ENCODE data around the gene MED9. TPM values are rescaled to one million over a fixed set of nuclear protein-coding genes. Genes with fewer than 3 reads are reported as not detected.

Gene MED9
- total and polyA plus RNA-seq, 10 of the 15 experiments (the other 5 are each of a cell fraction or from before 2014, with no cell fraction given), result 1.5 to 22.4 (median 14.8) TPM

- TF ChIP-seq BMI1 (IDR thresholded peaks at IDR 0.05; ENCODE audit: borderline replicate concordance), result no peak
- TF ChIP-seq NFYB (IDR thresholded peaks at IDR 0.05; ENCODE audit: insufficient read depth, low read depth, low read length), result no peak
- no peak for TF ChIP-seq PAX8 (IDR thresholded peaks at IDR 0.05)
- TF ChIP-seq MYC (IDR thresholded peaks at IDR 0.05; ENCODE audit: insufficient read depth, insufficient read length, insufficient replicate concordance, low read length, severe bottlenecking), result no peak
- TF ChIP-seq USF1 (IDR thresholded peaks at IDR 0.05; ENCODE audit: borderline replicate concordance, extremely low read length, insufficient read depth, low read depth, low read length), result no peak
- TF ChIP-seq HDGF (IDR thresholded peaks at IDR 0.05), result no peak
- TF ChIP-seq CHD2 (IDR thresholded peaks at IDR 0.05; ENCODE audit: borderline replicate concordance, low read depth, low read length), result no peak
- TF ChIP-seq RELA (IDR thresholded peaks at IDR 0.05; ENCODE audit: borderline replicate concordance, partially characterized antibody), result no peak
- TF ChIP-seq KLF5 (IDR thresholded peaks at IDR 0.05; ENCODE audit: partially characterized antibody), result no peak
- TF ChIP-seq NFXL1 (IDR thresholded peaks at IDR 0.05; ENCODE audit: borderline replicate concordance), result no peak
Observed at GRCh38 chr17:17505151-17505550, 28.4 kb downstream of the MED9 start (continued).

DNA sequence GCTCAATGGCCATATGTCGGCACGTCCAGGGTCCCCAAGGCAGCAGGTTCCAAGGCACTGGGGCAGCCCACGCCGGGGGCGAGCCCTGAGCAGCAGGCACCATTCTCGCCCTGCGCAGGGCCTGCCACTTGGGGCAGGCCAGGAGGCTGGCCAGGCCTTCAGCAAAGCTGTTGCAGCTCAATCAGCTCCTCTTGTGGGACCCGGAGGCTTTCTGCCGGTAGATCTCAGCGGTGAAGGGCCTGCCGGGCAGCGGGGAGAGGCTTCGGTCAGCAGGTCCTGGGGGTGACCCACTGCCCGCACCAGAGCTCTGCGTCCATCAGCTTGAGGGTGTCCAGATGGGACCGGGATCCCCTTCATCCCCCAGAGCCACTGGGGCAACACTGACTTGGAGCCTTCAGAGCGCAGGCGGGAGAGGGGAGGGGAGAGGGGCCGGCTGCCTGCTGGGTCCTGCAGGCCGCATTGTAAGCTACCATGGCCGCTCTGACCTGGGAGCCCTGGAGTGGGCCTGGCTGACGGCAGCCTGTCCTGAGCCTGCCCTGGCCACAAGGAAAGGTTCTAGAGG, 28.9 kb downstream of the MED9 start:
- in situ Hi-C loops (cut with MboI) (no loop called here), intact Hi-C loops (cut with micrococcal nuclease; ENCODE audit: unreplicated experiment) (no loop called here)
- no peak overlapping the region for H3K27ac ChIP-seq (ENCODE audit: control insufficient read depth, insufficient read depth)
- no peaks in the 10 kb centered on the region for H3K27me3 ChIP-seq (replicated peaks in 1 of 2; ENCODE audit: control insufficient read depth in 2 of 2, insufficient read depth in 2 of 2, low read length in 1 of 2)
- no peak overlapping the region for H3K4me3 ChIP-seq
- BruUV-seq (replicated peaks), result no TSS peak
- no peaks in the 10 kb centered on the region for H3K9me3 ChIP-seq (replicated peaks; ENCODE audit: control insufficient read depth, insufficient read depth, low read length)
- POLR2A ChIA-PET, result no interaction called here
- H3K4me2 ChIP-seq (ENCODE audit: control insufficient read depth, insufficient read depth), result no peak overlapping the region
- CTCF ChIA-PET, result no interaction called here
- 69% methylated on average over 11 of the region's 22 CpGs for WGBS (ENCODE audit: insufficient coverage, insufficient replicate concordance, low lambda C conversion rate, missing lambda C conversion rate)
- ATAC-seq, result no peak
- H3K4me1 ChIP-seq (ENCODE audit: control insufficient read depth, insufficient read depth, low read length), result no peaks in the 10 kb centered on the region
- H3K79me2 ChIP-seq (ENCODE audit: control insufficient read depth, insufficient read depth, low read length), result no peaks in the 10 kb centered on the region
- no peaks in the 10 kb centered on the region for H4K20me1 ChIP-seq (ENCODE audit: control insufficient read depth, insufficient read depth)
- H2AFZ ChIP-seq (ENCODE audit: control insufficient read depth, low read depth, low read length), result no peak overlapping the region
- no peak for FAIRE-seq
- RAD21 ChIA-PET (ENCODE audit: unreplicated experiment), result no interaction called here
- SMC1A ChIA-PET (ENCODE audit: uncharacterized antibody, unreplicated experiment), result no interaction called here
- no peak for DNase-seq (ENCODE audit: low read depth, low spot score)
- H3K36me3 ChIP-seq (ENCODE audit: control insufficient read depth in 2 of 2, insufficient read depth in 2 of 2, low read length in 1 of 2), result no peaks in the 10 kb centered on the region
- H3K9ac ChIP-seq (ENCODE audit: control insufficient read depth, insufficient read depth, low read length), result no peak overlapping the region
- TF ChIP-seq ETV6 (conservative IDR thresholded peaks at IDR 0.05 in 1 of 2, IDR thresholded peaks at IDR 0.05 in 1 of 2; ENCODE audit: borderline replicate concordance in 1 of 2, low read depth in 1 of 2) (no peak), NBN (IDR thresholded peaks at IDR 0.05) (no peak), POLR2AphosphoS2 (IDR thresholded peaks at IDR 0.05; ENCODE audit: low read depth, low read length) (no peak), NFYA (IDR thresholded peaks at IDR 0.05; ENCODE audit: borderline replicate concordance, low read depth, low read length) (no peak), MXI1 (IDR thresholded peaks at IDR 0.05; ENCODE audit: low read depth, low read length) (no peak), EGR1 (IDR thresholded peaks at IDR 0.05; ENCODE audit: borderline replicate concordance in 1 of 2, low read depth in 2 of 2, low read length in 2 of 2) (no peak), MYC (IDR thresholded peaks at IDR 0.05; ENCODE audit: insufficient read depth, insufficient read length, insufficient replicate concordance, low read length, severe bottlenecking) (no peak), YY1 (IDR thresholded peaks at IDR 0.05; ENCODE audit: low read depth, low read length) (no peak), ZBTB33 (IDR thresholded peaks at IDR 0.05) (no peak), ZNF274 (IDR thresholded peaks at IDR 0.05; ENCODE audit: insufficient read depth, insufficient read length) (no peak)
- TF ChIP-seq, protein P1, sequence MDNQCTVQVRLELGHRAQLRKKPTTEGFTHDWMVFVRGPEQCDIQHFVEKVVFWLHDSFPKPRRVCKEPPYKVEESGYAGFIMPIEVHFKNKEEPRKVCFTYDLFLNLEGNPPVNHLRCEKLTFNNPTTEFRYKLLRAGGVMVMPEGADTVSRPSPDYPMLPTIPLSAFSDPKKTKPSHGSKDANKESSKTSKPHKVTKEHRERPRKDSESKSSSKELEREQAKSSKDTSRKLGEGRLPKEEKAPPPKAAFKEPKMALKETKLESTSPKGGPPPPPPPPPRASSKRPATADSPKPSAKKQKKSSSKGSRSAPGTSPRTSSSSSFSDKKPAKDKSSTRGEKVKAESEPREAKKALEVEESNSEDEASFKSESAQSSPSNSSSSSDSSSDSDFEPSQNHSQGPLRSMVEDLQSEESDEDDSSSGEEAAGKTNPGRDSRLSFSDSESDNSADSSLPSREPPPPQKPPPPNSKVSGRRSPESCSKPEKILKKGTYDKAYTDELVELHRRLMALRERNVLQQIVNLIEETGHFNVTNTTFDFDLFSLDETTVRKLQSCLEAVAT (IDR thresholded peaks at IDR 0.05), result no peak
